Left renal cortex interstitium (tissue), 4 donors: ENCODE data around the gene DSG3. TPM values are rescaled to one million over a fixed set of nuclear protein-coding genes. Genes with fewer than 3 reads are reported as not detected.

Experiments used
- DNase-seq, 4 donors: peaks; one replicate each; pipeline ENCODE4 v3.0.0-alpha.2; 2013; ENCODE audit warnings: low read depth in 4 of 4, low spot score in 2 of 4, missing footprints in 1 of 4
- polyA plus RNA-seq, 4 donors: library from polyadenylated mRNA; unstranded; fragments of 120-200 nt; gene quantifications; one replicate each; pipeline ENCODE4 v1.2.1, GENCODE V29; 2013; ENCODE audit not compliant: insufficient read length in 4 of 4

DSG3 gene
- polyA plus RNA-seq, 4 donors: not detected

- DNase-seq: no peak
Measured at GRCh38 chr18:31510319-31510718, 62.8 kb downstream of the DSG3 start.

DNA sequence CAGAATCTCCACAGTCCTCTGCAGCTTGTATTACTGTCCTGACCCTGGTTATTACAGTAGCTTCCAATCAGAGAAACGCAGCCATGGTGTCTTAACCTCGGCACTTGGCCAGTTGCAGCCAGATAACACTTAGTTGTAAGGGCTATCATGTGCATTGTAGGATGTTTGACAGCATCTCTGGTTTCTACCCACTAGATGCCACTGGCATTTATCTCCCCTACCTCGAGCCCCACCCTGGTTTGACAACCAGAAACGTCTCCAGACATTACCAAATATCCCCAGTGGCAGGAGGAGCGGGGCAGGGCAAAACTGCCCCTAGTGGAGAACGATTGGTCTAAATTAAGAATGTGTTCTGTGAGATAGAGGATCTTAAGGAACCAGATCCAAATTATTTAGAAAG is 63.6 kb downstream of the DSG3 start:
- DNase-seq: no peak

DNA sequence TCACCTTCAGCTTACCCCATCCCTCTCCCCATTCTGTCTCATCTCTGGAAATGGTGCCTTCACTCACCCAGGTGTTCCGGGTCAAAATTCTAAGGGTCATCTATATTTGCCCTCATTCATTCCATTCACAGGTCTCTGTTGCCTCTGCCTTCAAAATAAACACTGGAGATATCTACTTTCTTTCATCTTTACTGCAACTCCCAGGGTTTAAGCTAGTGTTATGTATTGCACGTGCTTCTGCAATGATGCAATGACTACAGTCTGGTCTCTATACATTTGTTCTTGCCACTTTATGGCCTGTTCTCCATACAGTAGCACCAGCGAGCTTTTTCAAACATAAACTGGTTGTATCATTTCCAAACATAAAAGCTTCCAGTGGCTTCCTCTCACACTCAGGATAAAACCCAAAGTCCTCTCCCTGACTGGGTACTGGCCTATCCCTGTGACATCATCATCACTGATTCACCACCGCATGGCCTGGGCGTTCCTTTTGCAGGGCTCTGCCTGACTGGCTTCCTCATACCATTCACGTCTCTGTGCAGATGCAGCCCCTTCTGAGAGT is 64.7 kb downstream of the DSG3 start:
- DNase-seq: no peak

DNA sequence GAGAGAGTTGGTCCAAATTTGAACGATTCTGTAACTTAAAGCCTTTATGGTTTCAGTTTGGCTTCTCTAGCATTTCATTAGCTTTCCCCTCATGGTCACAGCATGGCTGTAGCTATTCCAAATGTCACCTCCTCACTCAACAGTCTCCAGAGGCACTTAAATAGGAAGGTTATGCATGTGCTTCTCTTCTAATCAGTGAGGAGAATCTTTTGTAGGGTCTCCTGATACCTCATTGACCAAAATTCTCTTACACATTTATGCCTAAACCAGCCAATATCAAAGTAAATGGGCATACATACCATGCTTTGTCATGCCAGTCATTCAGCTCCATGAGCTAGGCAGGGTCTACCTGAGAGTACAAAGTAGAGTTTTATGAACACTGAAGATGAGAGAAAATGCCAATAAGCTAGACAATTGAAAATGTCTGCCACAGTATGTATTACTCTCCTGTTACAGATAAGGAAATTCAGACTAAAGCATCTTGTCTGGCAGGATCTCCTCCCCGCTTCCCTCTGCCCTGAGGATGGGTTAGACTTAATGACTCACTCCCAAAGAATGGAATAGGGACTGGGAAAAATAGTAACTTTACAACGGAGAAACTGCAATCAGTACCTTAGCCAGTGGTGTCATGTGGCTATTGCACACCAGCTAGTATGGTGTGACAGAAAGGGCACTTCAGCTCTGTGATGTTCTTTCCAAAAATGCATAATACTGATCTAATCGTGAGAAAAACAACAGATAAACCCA is 65.8 kb downstream of the DSG3 start:
- no peak for DNase-seq

DNA sequence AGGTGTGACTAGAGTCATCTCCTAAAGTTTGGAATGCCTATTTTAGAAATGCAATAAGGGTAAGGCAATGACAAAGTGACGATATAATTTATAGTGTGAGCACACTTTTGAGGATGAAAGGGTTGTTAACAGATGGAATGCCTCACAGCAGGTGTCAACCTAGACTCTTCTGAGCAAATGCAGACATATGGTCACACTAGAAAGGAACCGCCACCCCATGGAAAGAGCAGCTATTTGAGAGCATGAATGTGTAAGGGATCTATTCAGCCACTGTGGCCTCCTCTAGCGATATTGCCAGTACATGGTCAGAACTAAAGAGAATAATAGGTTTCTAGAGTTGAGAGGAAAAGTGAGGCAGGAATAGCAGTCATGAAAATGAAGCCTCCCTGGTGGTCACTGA is 68.9 kb downstream of the DSG3 start:
- DNase-seq: no peak

- DNase-seq: no peak
Measured at GRCh38 chr18:31526374-31526773, 78.8 kb downstream of the DSG3 start.

Other genes with a start within 250 kb of the DSG3 start
- gene DSG1, start 129.6 kb upstream of the DSG3 start, polyA plus RNA-seq: under 1 TPM; 0.03 to 0.08 (median 0.04) TPM
- under 1 TPM in 2 of 4 donors, not detected in 2; 0.03 to 0.05 TPM for gene DSG4, start 71.0 kb upstream of the DSG3 start, polyA plus RNA-seq
- gene DSG2, start 50.4 kb downstream of the DSG3 start, polyA plus RNA-seq: 10 to 100 TPM; 42.4 to 55.5 (median 47.5) TPM
- 10 to 100 TPM in 1 of 4 donors, under 1 TPM in 2, not detected in 1; 0.17 to 25.3 (median 0.49) TPM for gene TTR, start 144.1 kb downstream of the DSG3 start, polyA plus RNA-seq
- 10 to 100 TPM; 14.3 to 18.1 (median 15.2) TPM for gene B4GALT6, start 236.8 kb downstream of the DSG3 start, polyA plus RNA-seq